Non-pigmented ciliary epithelial cell (primary cell): ENCODE results near the gene AFAP1.

Experiments used
- DNase-seq: peaks from one replicate; pipeline ENCODE4 v3.0.0-alpha.2; 2010; ENCODE audit warnings: low read depth

AFAP1 gene

DNA sequence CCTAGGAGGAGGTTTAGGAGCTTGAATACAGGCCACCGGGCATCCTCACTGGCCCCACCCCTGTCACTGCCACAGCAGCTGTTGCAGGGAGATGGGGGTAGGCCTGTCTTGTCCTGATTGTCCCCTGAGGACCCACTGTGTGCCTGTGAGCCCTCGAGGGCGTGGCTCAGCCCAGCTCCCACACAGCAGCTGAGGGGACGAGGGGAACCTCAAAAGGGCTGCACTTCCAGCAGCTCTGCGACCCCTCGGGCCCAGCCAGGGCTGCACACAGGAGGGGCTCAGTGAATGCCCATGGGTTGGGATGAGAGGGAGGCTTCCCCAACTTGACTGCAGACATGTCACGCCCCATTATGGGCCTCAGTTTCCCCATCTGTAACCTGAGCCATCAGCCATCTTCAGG lies 225.9 kb downstream of the AFAP1 start:
- no peak for DNase-seq

GRCh38 chr4:7712021-7712671 lies 227.5 kb downstream of the AFAP1 start:
- no peak for DNase-seq

DNA sequence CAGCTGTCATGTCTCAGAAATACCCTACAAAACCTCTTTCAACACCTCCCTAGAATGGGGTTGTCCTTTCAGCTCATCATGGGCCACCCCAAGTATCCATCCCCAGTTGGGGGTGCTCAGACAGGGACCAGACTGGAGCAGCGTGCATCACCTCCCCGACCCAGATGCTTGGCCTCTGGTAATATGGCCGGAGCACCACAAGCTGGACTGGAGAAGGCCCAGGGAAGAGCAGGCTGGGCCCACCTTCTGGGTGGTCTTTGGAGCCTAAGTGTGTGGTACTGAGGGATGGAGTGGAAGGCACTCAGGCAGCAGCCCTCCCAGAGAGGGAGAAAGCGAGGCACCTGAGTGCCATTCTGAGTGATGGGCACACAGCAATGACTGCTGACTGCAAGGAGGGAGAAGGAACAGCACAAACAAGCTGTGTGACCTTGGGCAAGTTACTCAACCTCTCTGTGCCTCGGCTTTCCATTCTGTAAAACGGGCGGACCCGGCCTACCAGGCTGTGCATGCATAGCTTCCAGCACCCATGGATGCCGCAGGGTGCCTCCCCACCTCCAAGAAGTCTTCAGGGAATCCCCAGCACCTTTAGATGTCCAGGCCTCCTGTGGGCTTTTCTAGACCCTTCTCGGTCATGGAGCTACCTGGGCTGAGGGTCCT lies 228.2 kb downstream of the AFAP1 start:
- no peak for DNase-seq

GRCh38 chr4:7710576-7711306 lies 228.9 kb downstream of the AFAP1 start:
- DNase-seq, result no peak

- no peak for DNase-seq
Observed at GRCh38 chr4:7710126-7710525, 229.5 kb downstream of the AFAP1 start.

- DNase-seq, result no peak
Observed at GRCh38 chr4:7709431-7709830, 230.2 kb downstream of the AFAP1 start.

GRCh38 chr4:7708981-7709380 lies 230.7 kb downstream of the AFAP1 start:
- no peak for DNase-seq
